ENCODE results near the gene DRICH1. TPM values are rescaled to one million over a fixed set of nuclear protein-coding genes. Genes with fewer than 3 reads are reported as not detected.
"Not testable (repeated sequence)": the region's sequence is repeated elsewhere in the genome, so short reads cannot be mapped to it uniquely, and the experiment has no call there.

Gene DRICH1
- total RNA-seq, 2 donors from 2014 or later, result 0.19 to 0.46 TPM

DNA sequence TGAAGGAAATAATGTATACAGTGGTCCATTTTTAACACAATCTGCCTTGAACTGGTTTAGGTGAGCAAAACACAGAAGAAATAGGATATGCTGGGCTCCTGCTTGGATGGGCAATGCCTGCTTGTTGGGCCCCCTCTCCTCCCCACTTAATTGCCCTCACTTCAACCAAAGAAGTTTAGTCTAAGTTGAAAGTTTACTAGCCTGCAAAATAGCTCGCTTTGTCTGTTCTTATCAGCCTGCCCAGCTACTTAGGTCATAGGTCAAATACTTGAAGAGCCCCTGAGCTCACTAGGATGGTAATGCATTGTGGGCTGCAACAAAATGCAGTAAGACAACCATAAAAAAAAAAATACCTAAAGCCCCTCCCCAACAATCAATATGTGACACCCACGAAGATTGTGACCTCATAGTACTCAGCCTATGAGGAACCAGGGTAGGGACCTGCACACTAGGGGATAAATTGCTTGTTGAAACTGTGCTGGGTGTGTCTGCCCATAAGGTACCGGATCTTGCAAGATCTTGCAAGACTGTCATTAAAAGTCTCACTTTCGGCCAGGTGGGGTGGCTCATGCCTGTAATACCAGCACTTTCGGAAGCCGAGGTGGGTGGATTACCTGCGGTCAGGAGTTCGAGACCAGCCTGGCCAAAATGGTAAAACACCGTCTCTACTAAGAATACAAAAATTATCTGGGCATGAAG lies 10.9 kb downstream of the DRICH1 start:
- ATAC-seq (no peak), DNase-seq (ENCODE audit: low spot score in 2 of 2) (no peak)
- H3K36me3 Mint-ChIP-seq, result no peaks in the 10 kb centered on the region
- no peak overlapping the region for H3K27ac Mint-ChIP-seq
- no peaks in the 10 kb centered on the region for H3K9me3 Mint-ChIP-seq

DNA sequence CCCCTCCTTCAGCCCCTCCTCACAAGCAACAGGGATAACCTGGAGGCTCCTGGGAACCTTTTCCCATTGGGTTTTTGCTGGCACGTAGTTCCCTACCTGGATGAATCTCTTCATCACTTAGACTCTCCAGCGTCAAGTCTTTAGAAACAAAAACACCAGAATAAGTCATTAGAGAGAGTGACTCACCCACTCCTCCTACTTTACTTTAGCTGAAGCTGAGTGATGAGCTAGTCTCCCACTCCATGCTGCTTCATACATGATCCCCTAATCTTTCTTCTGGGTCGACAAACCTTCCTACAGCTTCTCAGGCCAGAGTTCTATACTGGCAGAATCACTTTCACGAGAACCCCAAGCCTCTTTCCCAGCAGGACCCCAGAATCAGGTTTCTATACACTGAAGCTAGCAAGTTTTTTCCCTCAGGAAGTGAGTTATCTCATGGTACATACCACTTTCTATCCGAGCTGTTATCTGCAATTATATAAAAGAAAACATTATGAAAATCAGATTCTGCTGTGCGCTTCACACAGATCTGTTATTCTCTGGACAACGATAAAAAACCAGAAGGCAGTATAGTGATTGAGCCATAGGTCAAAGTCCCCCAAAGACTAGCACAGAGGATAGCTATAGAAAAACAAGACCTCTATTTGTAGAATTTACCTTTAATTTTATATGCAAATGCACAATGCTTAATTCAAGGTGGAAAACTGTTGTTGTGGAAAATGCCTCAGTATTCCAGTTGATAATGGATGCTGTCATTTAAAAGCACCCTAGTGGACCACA lies 18.7 kb downstream of the DRICH1 start:
- no peak for DNase-seq (ENCODE audit: low spot score in 2 of 2)
- Mint-ChIP-seq H3K9me3 (no peaks in the 10 kb centered on the region), H3K27ac (no peak overlapping the region), H3K36me3 (no peaks in the 10 kb centered on the region)
- no peak for ATAC-seq

DNA sequence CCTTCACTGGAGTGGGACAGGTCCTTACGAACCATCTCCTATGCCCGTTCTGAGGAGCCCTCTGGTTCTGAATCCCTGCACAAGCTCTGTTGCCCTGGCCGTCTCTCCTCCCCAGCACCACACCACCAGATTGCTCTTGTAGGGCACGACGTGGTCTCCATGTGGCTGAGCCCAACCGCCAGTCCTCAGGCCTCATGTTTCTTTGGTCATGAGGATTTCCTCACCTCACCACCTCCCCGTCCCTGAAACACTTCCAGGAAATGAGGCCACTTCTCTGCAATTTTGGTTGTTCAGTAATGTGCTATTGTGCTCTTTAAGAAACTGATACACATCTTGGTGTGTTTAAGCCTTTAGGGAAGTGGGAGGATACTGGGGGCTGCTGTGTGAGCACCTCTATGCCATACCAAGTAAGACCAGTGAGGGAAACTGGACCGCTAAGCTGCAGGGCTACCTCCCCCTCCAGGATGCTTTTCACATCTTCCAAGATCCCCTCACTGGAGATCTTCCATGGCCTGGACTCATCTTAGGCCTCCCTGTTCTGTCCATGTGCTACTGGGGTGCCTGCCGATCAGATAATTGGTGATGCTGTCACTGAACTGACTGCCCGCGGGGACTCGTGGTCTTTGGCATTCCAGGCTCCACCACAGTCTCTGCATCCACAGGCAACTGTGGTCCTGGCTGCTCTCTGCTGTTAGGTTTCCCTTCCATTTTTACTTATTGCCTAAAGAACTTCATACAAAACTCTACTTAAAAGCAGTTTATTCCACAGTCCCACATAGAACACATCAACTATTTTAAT lies 21.9 kb downstream of the DRICH1 start:
- ATAC-seq (no peak), DNase-seq (ENCODE audit: low spot score in 2 of 2) (no peak)
- H3K9me3 Mint-ChIP-seq, result no peaks in the 10 kb centered on the region
- no peaks in the 10 kb centered on the region for H3K36me3 Mint-ChIP-seq
- H3K27ac Mint-ChIP-seq, result no peak overlapping the region

DNA sequence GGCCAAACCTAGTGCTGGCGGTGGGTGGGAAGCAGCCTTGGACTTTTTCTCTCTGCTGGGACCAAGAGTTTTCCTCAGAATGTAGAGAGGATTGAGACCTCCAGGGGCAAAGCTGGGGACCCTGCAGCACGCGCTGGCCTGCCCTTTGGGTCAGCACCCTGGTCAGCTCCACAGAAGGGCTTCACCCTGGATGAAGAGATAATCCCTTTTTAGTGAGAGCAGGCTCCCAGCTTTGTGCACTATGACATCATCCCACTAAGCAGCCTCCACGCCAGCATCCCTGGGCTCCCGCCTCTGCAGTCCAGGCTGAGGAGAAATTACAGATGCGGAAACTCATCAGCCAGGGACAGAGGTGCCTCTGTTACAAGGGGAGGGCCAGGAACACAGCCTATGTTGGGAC lies 23.5 kb downstream of the DRICH1 start:
- ATAC-seq, result no peak
- no peaks in the 10 kb centered on the region for H3K9me3 Mint-ChIP-seq

DNA sequence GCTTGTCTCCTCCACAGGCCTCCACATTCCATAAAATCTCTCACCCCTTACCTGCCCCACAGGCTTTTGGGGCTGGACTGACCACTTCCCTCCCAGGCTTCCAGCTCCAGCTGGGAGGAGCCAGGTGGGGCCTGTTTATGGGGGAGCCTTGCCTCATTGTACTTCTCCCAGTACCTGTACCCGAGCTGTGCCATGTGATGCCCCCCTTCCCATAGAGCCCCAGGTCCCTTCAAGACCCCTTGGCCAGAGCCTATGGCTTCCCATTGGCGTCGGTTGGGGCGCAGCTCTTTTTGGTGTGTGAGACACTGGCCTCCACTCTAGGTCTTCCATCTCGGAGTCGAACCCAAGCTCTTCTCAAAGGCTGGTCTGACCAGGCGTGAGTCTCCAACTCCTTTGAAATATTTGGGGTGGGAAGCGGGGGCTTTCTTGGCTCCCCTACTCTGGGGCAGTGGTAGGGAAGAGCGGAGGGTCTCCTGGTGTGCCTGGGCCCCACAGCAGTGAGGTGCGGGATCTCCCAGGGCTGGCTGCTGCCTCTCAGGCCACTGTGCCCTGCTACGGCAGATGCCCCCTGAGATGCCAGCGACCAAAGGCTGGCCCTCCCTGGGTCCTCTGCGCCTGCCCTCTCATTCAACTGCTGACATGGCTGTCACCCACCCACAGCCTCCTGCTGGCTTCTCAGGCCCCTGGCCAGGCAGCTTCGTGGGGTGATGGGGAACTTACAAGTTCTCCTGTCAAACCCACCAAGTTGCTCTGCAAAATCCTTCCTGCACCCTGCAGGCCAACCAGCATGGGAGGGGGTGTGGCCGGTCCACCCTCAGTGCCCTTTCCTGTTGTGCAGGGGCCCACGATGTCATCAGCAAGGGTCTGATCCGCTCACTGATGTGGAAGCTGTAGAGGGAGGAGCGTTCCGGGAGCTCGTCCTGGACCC lies 25.7 kb downstream of the DRICH1 start:
- DNase-seq (ENCODE audit: low spot score in 2 of 2) (no peak), ATAC-seq (no peak)
- H3K36me3 Mint-ChIP-seq, result no peaks in the 10 kb centered on the region
- H3K9me3 Mint-ChIP-seq, result no peaks in the 10 kb centered on the region
- H3K27ac Mint-ChIP-seq, result no peak overlapping the region

More for the DNA sequence above, 23.5 kb downstream of the DRICH1 start:
- H3K36me3 Mint-ChIP-seq, result no peaks in the 10 kb centered on the region
- H3K27ac Mint-ChIP-seq, result no peak overlapping the region
- DNase-seq (ENCODE audit: low spot score in 2 of 2), result no peak

GRCh38 chr22:23604939-23605712 lies 27.0 kb downstream of the DRICH1 start:
- Mint-ChIP-seq H3K27ac (no peak overlapping the region), H3K36me3 (no peaks in the 10 kb centered on the region), H3K9me3 (no peaks in the 10 kb centered on the region)
- DNase-seq (ENCODE audit: low spot score in 2 of 2) (no peak), ATAC-seq (no peak)

DNA sequence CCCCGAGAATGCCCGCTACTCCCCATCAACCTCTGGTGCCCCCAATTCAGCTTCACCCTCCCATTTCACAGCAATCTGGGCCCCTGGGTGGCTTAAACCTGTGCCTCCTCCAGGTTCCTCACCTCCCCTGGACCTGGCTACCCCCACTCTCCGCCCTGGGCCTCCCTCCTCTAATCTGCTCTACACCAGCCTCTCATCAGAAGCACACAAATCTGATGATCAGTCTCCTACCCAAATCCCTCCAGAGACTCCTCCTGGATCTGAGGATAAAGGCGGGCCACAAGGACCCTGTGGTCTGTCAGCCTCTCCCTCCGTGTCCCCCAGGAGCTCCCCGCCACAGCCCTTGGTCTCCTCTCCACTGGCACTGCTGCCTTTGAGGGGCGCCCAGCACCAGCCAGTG lies 28.9 kb downstream of the DRICH1 start:
- H3K36me3 Mint-ChIP-seq, result no peaks in the 10 kb centered on the region

DNA sequence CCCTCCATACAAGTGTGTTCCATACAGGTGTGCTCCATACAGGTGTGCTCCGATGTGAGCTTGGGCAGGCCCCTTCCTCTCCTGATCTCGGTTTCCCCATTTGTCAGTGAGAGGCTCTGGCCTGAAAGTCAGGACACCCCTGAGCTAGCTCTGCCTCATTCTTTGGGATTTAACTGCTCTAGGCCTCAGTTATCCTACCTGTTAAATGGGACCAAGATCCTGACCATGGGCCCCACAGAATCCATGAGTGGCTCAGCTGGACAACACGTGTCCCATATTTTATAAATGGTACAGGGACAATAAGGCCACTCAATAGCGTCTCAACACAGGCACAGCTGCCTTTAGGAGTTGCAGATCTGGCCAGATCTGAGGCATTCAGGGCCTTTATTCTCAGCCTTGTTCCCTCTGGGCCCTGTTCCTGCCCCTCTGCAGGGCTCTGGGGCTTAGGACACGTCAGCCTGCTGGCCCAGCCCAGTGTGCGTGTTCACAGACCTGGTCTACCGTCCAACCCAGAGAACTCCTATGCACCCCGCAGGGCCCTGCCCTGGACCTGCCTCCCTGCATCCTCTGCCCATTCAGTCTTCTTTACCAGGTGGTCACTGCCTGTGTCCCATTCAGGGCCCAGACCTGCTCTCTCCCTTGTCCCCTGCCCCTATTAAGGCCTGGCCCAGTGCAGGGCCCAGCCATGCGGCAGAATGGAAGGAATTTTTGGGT lies 33.2 kb downstream of the DRICH1 start:
- ATAC-seq, result no peak
- no peak overlapping the region for H3K27ac Mint-ChIP-seq

More for the DNA sequence above, 28.9 kb downstream of the DRICH1 start:
- no peak for DNase-seq (ENCODE audit: low spot score in 2 of 2)
- H3K27ac Mint-ChIP-seq, result peak overlapping the region in 1 of 2 donors; percentile 29
- no peak for ATAC-seq
- H3K9me3 Mint-ChIP-seq, result no peaks in the 10 kb centered on the region

GRCh38 chr22:23597576-23598268 lies 34.4 kb downstream of the DRICH1 start:
- H3K36me3 Mint-ChIP-seq; H3K27ac Mint-ChIP-seq; H3K9me3 Mint-ChIP-seq; DNase-seq (ENCODE audit: low spot score in 2 of 2): not testable (repeated sequence)
- peak in 1 of 2 donors; percentile 41 for ATAC-seq

More for the DNA sequence above, 33.2 kb downstream of the DRICH1 start:
- Mint-ChIP-seq H3K9me3 (no peaks in the 10 kb centered on the region), H3K36me3 (no peaks in the 10 kb centered on the region)
- DNase-seq (ENCODE audit: low spot score in 2 of 2), result no peak

GRCh38 chr22:23595904-23596303 lies 36.2 kb downstream of the DRICH1 start:
- not testable (repeated sequence) for DNase-seq (ENCODE audit: low spot score in 2 of 2); H3K27ac Mint-ChIP-seq; H3K9me3 Mint-ChIP-seq; ATAC-seq; H3K36me3 Mint-ChIP-seq

DNA sequence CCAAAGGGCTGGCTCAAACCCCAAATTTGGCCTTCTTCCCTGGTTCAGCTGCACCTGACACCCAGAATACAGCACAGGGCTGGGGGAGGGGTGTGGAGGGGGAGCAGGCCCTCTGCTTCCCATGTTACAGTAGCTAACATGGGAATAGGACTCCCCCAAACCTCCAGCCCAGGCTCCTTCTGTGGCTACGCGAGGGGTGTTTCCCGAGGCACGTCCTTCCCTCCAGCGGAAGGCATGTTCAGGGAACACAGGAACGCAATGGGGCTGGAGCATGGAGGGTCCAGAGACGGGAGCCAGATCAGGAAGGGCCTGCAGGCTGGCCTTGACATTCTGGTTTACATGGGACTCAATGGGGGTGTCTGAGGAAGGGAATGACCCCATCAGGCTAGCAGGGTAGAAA lies 40.3 kb downstream of the DRICH1 start:
- no peak for DNase-seq (ENCODE audit: low spot score in 2 of 2)
- no peaks in the 10 kb centered on the region for H3K9me3 Mint-ChIP-seq
- no peak for ATAC-seq
- H3K27ac Mint-ChIP-seq, result no peak overlapping the region
- no peaks in the 10 kb centered on the region for H3K36me3 Mint-ChIP-seq

DNA sequence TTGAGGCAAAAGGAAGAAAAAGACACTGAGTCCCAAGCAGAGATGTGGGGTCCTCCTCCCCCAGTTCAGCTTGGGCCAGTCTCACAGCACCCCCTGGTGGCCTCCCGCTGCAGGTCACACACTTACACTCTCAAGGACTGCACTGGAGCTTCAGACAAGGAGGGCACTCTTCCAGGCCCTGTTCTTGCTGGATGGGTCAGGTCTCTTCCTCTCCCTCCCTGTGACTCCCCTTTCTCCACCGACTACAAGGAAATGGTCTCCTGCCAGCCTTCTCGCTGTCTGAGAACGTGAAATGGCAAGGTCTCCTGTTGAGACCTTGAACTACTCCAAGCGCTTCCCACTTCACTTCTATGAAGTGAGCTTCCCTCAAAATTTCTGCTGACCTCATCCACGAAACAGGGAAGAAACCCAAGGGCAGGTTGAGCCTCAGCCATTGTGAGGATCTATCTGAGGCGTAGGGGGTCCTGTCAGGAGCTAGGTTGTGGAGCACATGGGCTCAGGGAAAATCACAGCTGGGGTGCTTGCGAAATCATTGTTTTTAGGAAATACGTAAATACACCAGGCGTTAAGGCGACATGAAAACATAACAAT lies 40.8 kb downstream of the DRICH1 start:
- H3K9me3 Mint-ChIP-seq, result no peaks in the 10 kb centered on the region
- H3K27ac Mint-ChIP-seq, result no peak overlapping the region
- peak; percentile 67 to 81 for ATAC-seq
- H3K36me3 Mint-ChIP-seq, result no peaks in the 10 kb centered on the region
- peak in 1 of 2 donors; percentile 70 for DNase-seq (ENCODE audit: low spot score in 2 of 2)

GRCh38 chr22:23583836-23584235 lies 48.3 kb downstream of the DRICH1 start:
- Mint-ChIP-seq H3K9me3 (no peaks in the 10 kb centered on the region), H3K36me3 (no peaks in the 10 kb centered on the region), H3K27ac (no peak overlapping the region)
- no peak for ATAC-seq
- DNase-seq (ENCODE audit: low spot score in 2 of 2), result no peak

DNA sequence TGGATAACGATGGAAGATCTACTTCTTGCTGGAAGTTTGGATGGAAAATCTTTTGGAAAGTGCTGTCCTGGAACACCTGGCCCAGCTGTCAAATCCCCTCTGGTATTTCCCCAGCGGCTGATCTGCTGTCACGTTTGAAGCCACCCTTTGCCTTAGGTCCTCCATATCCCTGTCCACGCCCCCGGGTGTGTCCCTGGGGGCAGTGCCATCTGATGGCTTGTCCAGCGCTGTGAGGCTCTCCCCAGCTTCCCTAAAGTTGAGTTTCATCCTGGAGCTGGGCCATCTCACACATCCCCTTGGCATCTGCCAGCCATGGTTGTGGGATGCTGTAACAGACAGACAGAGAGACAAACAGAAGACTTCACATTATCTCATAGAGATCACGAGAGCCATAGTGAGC lies 49.0 kb downstream of the DRICH1 start:
- DNase-seq (ENCODE audit: low spot score in 2 of 2), result no peak
- Mint-ChIP-seq H3K9me3 (no peaks in the 10 kb centered on the region), H3K36me3 (no peaks in the 10 kb centered on the region), H3K27ac (no peak overlapping the region)
- no peak for ATAC-seq

Data from activated naive CD4-positive, alpha-beta T cell treated with anti-CD3 and anti-CD28 coated beads, Interleukin-2, amount 50 U/mL, for 72 hours (primary cell).